Stimulated activated CD8-positive, alpha-beta memory T cell treated with anti-CD3 and anti-CD28 coated beads, Interleukin-4, amount 100 ng/mL, for 24 hours (primary cell): ENCODE measurements around the gene KEL.
"Not testable (repeated sequence)": the region's sequence is repeated elsewhere in the genome, so short reads cannot be mapped to it uniquely, and the experiment has no call there.

ENCODE experiments used
- DNase-seq: peaks from one replicate; pipeline ENCODE4 v3.0.0-alpha.2; 2020; ENCODE audit warnings: low read depth

Gene KEL

GRCh38 chr7:142961973-142962926 is at the start of gene KEL:
KEL (minus strand) TSS chr7:142962363; CDS start chr7:142962206, 157 bp downstream.
- no peak for DNase-seq

GRCh38 chr7:143008007-143008901 is 46.1 kb upstream of the KEL start:
- DNase-seq: peak; percentile 69

GRCh38 chr7:143005632-143006260 is 43.6 kb upstream of the KEL start:
- no peak for DNase-seq

- no peak for DNase-seq
Observed at GRCh38 chr7:143003393-143004051, 41.4 kb upstream of the KEL start.

- no peak for DNase-seq
Observed at GRCh38 chr7:143002898-143003297, 40.7 kb upstream of the KEL start.

- DNase-seq: no peak
Observed at GRCh38 chr7:143002106-143002505, 39.9 kb upstream of the KEL start.

GRCh38 chr7:143000648-143001047 is 38.5 kb upstream of the KEL start:
- no peak for DNase-seq

- no peak for DNase-seq
Observed at GRCh38 chr7:142999793-143000192, 37.6 kb upstream of the KEL start.

GRCh38 chr7:142998966-142999365 is 36.8 kb upstream of the KEL start:
- DNase-seq: no peak

GRCh38 chr7:142997456-142997989 is 35.4 kb upstream of the KEL start:
- no peak for DNase-seq

- no peak for DNase-seq
Observed at GRCh38 chr7:142992427-142992826, 30.3 kb upstream of the KEL start.

- DNase-seq: no peak
Observed at GRCh38 chr7:142984297-142984696, 22.1 kb upstream of the KEL start.

GRCh38 chr7:142983825-142984224 is 21.7 kb upstream of the KEL start:
- no peak for DNase-seq

- not testable (repeated sequence) for DNase-seq
Observed at GRCh38 chr7:142978402-142978801, 16.2 kb upstream of the KEL start.

GRCh38 chr7:142974626-142975025 is 12.5 kb upstream of the KEL start:
- DNase-seq: no peak

- DNase-seq: no peak
Observed at GRCh38 chr7:142969183-142969582, 7.0 kb upstream of the KEL start.

GRCh38 chr7:142968229-142968628 is 6.1 kb upstream of the KEL start:
- no peak for DNase-seq

GRCh38 chr7:142964502-142965246 is 2.5 kb upstream of the KEL start:
- no peak for DNase-seq

GRCh38 chr7:142963993-142964392 is 1.8 kb upstream of the KEL start:
- no peak for DNase-seq

GRCh38 chr7:142962991-142963390 is 828 bp upstream of the KEL start:
- DNase-seq: no peak

GRCh38 chr7:142961595-142961972 is 579 bp downstream of the KEL start:
- DNase-seq: no peak
